GM21447 (cell line): ENCODE data around the gene AHRR.
"Not testable (repeated sequence)": the region's sequence is repeated elsewhere in the genome, so short reads cannot be mapped to it uniquely, and the experiment has no call there.

ENCODE experiments used
- ATAC-seq: cut with Tn5 transposase; IDR thresholded peaks from one replicate; pipeline ENCODE4 v1.9.1; 2021; ENCODE audit not compliant: unreplicated experiment

AHRR gene

GRCh38 chr5:483011-483410 is 161.5 kb downstream of the AHRR start:
- no peak for ATAC-seq

- ATAC-seq = no peak
Measured at GRCh38 chr5:483434-484140, 162.1 kb downstream of the AHRR start.

- ATAC-seq = no peak
Measured at GRCh38 chr5:484556-484955, 163.0 kb downstream of the AHRR start.

- ATAC-seq = no peak
Measured at GRCh38 chr5:485113-485945, 163.8 kb downstream of the AHRR start.

- ATAC-seq = no peak
Measured at GRCh38 chr5:485946-486491, 164.5 kb downstream of the AHRR start.

- ATAC-seq = not testable (repeated sequence)
Measured at GRCh38 chr5:486597-486996, 165.1 kb downstream of the AHRR start.
